Measurements from ENCODE around the gene ALDOB.

- TF ChIP-seq MYC (IDR thresholded peaks at IDR 0.05; ENCODE audit: borderline replicate concordance, low read length): no peak
- TF ChIP-seq CTCF (IDR thresholded peaks at IDR 0.05): no peak
- no peak for TF ChIP-seq EP300 (IDR thresholded peaks at IDR 0.05)
- TF ChIP-seq CBX2 (IDR thresholded peaks at IDR 0.05; ENCODE audit: borderline replicate concordance, low read depth): no peak
Observed at GRCh38 chr9:101480386-101480785, 44.8 kb upstream of the ALDOB start.

Measured in A549 (cell line).